ENCODE measurements around the gene MAP3K21.

DNA sequence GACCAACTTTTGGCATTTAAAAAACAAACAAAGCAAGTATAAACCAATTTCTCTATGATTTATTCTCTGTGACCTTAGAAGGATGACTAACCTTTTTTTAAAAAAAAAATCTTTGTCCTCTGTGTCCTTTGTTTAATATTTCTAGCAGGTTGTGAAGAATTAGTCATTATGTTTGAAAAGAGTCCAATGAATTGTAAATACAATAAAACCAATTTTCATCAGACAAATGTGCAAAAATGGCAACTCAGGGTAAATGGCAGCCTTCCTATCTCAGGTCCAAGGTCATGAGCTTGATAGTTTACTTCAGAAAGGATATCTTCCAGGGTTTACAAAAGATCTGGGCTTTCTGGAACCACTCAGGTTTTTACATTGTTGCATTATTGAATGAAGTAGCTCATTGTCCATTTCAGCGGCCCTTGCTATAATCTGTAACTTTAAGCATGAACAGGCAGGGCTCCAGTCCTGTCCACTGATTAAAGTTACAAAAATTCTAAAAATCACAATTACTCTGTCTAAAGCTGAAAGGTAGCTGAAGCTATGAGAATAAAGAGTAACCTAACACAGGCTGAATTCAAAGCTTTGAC lies 11.7 kb upstream of the MAP3K21 start:
- TF ChIP-seq, protein P1, sequence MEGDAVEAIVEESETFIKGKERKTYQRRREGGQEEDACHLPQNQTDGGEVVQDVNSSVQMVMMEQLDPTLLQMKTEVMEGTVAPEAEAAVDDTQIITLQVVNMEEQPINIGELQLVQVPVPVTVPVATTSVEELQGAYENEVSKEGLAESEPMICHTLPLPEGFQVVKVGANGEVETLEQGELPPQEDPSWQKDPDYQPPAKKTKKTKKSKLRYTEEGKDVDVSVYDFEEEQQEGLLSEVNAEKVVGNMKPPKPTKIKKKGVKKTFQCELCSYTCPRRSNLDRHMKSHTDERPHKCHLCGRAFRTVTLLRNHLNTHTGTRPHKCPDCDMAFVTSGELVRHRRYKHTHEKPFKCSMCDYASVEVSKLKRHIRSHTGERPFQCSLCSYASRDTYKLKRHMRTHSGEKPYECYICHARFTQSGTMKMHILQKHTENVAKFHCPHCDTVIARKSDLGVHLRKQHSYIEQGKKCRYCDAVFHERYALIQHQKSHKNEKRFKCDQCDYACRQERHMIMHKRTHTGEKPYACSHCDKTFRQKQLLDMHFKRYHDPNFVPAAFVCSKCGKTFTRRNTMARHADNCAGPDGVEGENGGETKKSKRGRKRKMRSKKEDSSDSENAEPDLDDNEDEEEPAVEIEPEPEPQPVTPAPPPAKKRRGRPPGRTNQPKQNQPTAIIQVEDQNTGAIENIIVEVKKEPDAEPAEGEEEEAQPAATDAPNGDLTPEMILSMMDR (IDR thresholded peaks at IDR 0.05; ENCODE audit: poor library complexity, severe bottlenecking): no peak
- TF ChIP-seq TAF1 (IDR thresholded peaks at IDR 0.05; ENCODE audit: low read depth): no peak
- TF ChIP-seq EZH2 (IDR thresholded peaks at IDR 0.05; ENCODE audit: borderline replicate concordance, insufficient read depth, low read length, poor library complexity, severe bottlenecking): no peak

All from neural cell (in vitro differentiated cells).